NCI-H2107 treated with DMSO at 0.1 percent for 48 hours (cell line): ENCODE results near the gene ARHGAP5.
"Not testable (repeated sequence)": the region's sequence is repeated elsewhere in the genome, so short reads cannot be mapped to it uniquely, and the experiment has no call there.

Experiments
- DNase-seq: peaks from one replicate; lab custom pipeline; 2025; ENCODE audit not compliant: unreplicated experiment; lab: John Stamatoyannopoulos, UW

The ARHGAP5 gene

DNA sequence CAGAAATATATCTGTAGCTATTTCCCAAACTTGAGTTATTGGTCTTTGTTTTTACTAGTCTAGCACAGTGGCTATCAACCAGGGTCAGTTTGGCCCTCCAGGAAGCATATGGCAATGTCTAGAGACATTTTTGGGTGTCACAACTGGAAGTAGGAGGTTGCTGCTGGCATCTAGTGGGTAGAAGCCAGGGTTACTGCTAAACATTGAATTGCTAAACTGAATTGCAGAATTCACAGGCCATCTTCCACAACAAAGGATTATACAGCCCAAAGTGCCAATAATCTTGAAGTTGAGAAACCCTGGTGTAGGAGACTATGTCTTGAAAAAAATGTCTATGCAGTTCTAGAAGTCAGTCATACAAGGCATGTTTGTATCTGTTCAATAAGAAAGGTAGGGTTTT is 27.7 kb downstream of the ARHGAP5 start:
- DNase-seq = no peak

DNA sequence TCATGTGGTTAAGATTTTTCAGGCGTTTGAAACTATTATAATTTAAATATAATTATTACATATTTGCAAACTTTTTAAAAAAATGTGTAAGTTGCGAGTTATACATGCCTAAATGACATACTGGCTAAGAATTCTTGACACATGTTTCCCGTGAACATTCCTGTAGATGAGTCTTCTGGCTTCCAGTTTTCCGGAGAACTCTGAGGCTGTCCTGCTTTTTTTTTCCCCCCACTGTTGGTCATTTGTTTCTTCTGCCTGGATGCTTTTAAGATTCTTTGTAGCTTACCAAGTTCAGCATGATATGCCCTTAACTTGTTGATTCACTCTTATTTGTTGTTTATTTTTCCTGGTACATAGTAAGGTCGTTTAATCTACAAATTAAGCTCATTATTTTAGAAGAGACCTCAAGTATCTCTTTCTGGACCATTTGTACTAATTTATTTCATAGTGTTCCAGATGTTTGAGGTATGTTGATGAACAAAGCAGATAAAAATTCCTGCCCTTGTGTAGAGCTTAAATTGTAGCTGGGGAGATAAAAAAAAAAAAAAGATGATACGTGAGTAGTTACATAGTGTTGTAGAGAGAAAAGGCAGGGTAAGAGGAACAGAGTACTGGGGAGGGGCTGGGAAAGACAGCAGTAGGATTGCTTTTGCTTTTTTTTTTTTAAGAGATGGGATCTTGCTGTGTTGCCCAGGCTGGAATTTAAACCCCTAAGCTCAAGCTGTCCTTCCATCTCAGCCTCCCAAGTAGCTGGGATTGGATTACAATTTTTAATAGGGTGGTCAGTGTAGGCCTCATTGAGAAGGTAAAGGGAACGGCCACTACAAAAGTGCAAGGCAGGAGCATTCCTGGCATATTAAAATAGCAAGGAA is 32.8 kb downstream of the ARHGAP5 start:
- no peak for DNase-seq

GRCh38 chr14:32110548-32110896 is 33.4 kb downstream of the ARHGAP5 start:
- no peak for DNase-seq

DNA sequence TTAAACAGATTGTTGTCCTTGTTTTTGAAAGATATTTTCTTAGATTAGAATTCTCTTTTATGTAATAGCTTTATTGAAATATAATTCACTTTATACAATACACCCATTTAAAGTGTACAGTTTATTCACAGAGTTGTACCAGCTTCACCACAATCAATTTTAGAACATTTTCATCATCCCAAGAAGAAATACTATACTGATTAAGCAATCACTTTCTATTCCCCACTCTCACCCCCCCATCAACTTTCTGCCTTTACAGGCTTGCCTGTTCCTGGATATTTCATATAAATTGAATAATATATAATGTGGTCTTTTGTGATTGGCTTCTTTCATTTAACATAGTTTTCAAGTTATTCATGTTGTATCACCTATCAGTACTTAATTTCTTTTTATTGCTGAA is 44.4 kb downstream of the ARHGAP5 start:
- DNase-seq = no peak

DNA sequence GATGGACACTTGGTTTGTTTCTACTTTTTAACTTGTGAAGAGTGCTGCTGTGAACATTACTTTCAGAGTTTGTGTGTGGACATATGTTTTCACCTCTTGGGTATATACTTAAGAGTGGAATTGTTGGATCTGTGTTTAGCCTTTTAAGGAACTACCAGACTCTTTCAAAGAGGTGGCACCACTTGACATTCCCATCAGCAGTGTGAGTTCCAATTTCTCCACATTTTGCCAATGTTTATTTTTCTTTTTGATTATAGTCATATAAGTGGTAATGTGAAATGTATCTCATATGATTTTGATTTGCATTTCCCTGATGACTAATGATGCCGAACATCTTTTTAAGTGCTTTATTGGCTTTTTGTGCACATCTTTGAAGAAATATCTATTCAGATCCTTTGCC is 44.8 kb downstream of the ARHGAP5 start:
- no peak for DNase-seq

DNA sequence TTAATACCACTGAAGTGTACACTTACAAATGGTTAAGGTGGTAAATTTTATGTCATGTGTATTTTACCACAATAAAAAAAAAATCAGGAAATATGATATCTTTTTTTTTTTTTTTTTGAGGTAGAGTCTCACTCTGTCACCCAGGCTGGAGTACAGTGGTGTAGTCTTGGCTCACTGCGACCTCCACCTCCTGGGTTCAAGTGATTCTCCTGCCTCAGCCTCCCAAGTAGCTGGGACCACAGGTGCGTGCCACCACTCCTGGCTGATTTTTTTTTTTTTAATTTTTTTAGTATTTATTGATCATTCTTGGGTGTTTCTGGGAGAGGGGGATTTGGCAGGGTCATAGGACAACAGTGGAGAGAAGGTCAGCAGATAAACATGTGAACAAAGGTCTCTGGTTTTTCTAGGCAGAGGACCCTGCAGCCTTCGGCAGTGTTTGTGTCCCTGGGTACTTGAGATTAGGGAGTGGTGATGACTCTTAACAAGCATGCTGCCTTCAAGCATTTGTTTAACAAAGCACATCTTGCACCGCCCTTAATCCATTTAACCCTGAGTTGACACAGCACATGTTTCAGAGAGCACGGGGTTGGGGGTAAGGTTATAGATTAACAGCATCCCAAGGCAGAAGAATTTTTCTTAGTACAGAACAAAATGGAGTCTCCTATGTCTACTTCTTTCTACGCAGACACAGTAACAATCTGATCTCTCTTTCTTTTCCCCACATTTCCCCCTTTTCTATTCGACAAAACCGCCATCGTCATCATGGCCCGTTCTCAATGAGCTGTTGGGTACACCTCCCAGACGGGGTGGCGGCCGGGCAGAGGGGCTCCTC is 50.0 kb downstream of the ARHGAP5 start:
- not testable (repeated sequence) for DNase-seq

DNA sequence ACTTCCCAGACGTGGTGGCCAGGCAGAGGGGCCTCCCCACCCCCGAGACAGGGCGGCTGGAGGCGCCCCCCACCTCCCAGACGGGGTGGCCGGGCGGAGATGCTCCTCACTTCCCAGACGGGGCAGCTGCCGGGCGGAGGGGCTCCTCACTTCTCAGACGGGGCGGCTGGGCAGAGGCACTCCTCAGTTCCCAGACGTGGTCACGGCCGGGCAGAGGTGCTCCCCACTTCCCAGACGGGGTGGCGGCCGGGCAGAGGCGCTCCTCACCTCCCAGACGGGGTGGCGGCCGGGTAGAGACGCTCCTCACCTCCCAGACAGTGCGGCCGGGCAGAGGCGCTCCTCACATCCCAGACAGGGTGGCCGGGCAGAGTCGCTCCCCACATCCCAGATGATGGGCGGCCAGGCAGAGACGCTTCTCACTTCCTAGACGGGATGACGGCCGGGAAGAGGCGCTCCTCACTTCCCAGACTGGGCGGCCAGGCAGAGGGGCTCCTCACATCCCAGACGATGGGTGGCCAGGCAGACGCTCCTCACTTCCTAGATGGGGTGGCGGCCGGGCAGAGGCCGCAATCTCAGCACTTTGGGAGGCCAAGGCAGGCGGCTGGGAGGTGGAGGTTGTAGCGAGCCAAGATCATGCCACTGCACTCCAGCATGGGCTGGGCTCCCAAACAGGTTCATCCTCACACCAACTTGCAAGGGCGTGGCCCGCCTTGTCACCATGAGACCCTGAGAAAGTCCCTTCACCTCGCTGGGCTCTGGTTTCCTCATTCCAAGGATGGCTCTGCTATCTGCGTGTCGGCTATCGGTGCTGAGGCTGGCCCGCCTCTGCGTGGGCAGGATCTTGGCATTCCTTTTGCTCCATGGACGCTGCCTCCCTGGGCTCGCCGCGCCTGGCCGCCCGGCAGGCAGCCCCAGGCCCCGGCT is 50.9 kb downstream of the ARHGAP5 start:
- DNase-seq = not testable (repeated sequence)

DNA sequence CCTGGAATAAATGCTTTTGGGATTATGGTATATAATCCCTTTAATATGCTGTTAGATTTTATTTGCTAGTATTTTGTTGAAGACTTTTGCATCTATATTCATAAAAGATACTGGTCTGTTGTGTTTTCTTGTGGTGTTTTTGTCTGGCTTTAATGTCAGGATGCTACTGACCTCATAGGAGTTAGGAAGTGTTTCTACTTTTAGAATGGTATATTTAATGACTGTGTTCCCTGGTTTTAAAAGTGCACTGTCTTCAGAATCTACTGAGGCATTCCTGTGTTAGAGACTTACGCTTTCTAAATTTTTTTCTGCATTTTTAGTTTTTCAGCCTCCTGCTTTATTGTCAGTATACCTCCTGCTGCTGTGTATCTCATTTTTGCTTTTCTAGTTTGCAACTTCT is 51.6 kb downstream of the ARHGAP5 start:
- DNase-seq = no peak

DNA sequence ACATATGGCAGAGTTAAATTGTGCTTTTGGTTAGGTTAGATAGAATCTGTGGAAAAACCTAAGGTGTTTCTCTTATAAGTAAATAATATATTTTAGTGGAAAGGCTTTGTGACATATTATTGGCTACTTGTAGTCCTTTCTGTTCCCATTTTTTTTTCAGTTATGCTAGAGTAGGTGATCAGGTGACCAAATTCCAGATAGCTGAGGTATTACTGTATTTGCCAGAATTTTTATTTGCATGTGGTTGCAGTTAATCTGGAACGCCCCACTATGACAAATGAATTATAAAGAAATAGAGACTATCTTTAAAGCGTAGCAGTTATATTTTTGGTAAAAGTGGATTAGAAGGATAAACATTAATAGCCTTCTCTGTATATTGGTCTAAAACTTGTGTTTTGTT is 52.0 kb downstream of the ARHGAP5 start:
- no peak for DNase-seq

- DNase-seq = not testable (repeated sequence)
These were observed 54.6 kb downstream of the ARHGAP5 start for GRCh38 chr14:32131689-32132088.

DNA sequence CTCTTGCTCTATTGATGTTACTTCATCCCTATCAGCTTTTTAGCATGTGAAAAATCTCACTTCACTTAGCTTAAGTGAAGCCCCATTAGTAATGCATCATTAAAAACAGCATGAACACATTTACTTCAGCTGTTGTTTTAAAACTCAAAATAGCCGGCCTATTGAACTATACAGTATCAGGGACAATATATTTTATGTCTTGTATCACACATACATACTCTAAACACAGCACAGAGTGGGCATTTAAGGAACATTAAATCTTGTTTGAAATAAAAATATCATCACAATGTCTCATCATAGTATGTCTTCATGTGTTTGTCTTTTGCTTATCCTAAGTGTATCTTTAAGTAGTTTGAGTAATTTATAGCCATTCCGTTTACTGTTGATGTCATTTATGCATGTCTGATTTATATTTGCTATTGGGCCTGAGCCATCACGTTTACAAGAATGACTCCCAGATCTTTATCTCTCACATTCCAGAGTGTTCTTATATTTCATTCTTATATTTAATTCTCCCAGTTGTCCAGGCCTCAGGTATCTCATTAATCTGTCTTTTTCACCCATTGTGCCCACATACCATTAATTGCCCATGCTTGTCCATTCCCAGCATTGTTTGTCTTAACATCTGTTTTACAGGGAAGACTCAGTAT is 57.5 kb downstream of the ARHGAP5 start:
- peak; percentile 34 for DNase-seq

DNA sequence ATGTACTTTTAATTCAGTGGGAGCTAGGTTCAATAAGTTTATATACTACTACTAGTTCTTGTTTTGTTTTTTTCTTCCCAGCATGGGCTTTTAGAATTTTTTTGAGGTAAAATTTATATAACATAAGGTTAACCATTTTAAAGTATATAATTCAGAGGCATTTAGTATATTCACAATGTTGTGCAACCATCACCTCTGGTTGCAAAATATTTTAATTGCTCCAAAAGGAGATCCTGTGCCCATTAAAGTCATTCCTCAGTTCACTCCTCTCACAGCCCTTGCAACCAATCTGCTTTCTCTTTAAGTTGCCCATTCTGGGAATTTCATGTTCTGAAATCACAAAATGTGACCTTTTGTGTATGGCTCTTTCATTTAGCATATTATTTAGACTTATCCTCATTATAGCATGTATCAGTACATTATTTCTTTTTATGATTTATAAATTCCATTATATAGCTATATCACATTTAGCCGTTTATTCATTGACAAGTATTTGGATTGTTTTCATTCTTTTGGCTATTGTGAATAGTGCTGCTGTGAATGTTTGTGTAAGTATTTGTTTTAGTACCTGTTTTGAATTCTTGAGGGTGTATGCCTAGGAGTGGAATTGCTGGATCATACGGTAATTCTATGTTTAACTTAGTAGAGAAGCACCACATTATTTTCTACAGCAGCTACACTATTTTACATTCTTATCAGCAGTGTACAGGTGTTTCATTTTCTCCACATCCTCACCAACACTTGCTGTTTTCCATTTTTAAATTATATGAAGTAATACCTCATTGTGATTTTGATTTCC is 59.1 kb downstream of the ARHGAP5 start:
- no peak for DNase-seq

DNA sequence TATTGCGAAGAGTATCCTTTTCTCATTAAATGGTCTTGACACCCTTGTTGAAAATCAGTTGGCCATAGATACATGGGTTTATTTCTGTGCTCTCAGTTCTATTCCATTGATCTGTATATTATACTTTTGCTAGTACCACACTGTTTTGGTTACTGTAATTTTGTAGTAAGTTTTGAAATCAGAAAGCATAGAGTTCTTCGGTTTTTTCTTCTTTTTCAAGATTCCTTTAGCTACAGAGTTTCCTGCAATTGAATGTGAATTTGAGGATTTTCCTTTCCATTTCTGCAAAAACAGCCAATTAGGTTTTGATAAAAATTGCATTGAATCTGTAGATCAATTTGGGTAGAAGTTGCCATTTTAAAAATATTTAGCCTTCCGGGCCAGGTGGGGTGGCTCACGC is 60.2 kb downstream of the ARHGAP5 start:
- no peak for DNase-seq

DNA sequence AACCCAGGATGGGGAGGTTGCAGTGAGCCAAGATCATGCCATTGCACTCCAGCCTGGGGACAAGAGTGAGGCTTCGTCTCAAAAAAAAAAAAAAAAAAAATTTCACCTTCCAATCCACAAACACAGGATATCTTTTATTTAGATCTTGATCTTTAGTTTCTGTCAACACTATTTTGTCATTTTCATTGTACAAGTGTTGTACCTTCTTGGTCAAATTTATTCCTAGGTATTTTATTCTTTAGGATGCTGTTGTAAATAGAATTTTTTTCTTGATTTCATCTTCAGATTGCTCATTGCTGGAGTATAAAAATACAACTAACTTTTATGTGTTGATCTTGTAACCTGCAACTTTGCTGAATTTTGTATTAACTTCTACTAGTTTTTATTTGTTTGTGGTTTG is 60.8 kb downstream of the ARHGAP5 start:
- no peak for DNase-seq

GRCh38 chr14:32142341-32142740 is 65.2 kb downstream of the ARHGAP5 start:
- no peak for DNase-seq

DNA sequence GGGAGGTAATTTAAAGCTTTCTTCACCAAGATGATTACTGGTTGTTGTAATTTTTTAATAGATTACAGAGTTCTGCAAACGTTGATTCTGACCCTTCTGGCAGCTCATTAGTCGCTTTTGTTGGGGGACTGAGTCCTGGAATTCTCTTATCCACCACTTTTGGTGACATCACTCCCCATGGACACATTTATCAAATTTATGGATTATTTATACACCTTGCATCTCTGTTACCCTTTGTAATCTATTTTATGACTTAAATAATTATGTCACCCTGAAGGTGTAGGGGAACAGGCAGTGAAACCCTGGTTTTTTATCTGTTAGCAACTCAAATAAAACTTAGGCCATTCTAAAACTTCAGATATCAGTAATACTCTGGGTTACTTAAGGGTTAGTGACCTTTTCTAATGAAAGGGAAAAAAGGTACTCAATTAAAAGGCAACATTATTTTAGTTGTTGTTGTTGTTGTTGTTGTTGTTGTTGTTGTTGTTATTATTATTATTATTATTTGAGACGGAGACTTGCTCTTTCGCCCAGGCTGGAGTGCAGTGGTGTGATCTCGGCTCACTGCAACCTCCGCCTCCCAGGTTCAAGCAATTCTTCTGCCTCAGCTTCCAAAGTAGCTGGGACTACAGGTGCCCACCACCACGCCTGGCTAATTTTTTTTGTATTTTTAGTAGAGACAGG is 65.8 kb downstream of the ARHGAP5 start:
- no peak for DNase-seq

- DNase-seq = no peak
These were observed 73.3 kb downstream of the ARHGAP5 start for GRCh38 chr14:32150392-32150791.

DNA sequence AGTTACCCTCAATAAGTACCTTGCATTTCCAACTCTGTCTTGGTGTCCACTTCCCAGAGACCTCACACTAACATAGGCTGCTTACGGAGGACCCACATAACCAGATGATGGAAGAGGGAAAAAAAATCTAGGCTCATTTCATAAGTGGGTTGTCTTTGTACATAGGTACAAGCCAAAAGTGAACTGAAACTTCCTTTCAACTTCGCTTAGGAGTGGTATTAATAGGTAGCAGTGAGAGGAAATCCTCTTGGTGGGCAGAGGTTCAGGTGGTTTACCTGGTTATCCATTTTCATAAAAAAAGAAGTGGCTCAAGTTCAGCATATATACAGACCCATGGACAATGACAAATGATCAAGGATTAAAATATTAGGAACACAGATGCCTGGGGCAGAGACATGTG is 88.9 kb downstream of the ARHGAP5 start:
- no peak for DNase-seq

DNA sequence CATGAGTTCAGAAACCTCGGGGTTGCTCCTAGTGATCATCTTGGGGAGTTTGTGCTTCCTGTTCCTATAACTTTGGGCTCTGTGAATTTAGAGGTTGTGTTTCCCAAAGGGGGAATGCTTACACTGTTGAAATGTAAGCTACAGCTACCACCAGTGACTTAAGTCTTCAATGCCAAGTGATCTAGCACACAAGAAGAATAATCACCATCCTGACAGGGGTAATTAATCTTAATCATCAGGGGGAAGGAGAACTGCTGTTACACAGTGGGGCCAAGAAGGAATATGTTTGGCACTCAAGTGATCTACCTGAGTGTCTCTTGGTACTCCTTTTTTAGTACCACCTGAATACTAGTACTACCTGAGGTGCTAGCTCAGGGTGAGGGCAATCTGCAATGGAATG is 89.8 kb downstream of the ARHGAP5 start:
- DNase-seq = no peak
